ENCODE results near the gene LIMS2. TPM values are rescaled to one million over a fixed set of nuclear protein-coding genes. Genes with fewer than 3 reads are reported as not detected.
A peak's percentile ranks its signal among the peaks of the same experiment; 100 is the strongest.

The LIMS2 gene
- total RNA-seq, 3 donors from 2014 or later, result 9.5 to 27.9 (median 19.4) TPM

DNA sequence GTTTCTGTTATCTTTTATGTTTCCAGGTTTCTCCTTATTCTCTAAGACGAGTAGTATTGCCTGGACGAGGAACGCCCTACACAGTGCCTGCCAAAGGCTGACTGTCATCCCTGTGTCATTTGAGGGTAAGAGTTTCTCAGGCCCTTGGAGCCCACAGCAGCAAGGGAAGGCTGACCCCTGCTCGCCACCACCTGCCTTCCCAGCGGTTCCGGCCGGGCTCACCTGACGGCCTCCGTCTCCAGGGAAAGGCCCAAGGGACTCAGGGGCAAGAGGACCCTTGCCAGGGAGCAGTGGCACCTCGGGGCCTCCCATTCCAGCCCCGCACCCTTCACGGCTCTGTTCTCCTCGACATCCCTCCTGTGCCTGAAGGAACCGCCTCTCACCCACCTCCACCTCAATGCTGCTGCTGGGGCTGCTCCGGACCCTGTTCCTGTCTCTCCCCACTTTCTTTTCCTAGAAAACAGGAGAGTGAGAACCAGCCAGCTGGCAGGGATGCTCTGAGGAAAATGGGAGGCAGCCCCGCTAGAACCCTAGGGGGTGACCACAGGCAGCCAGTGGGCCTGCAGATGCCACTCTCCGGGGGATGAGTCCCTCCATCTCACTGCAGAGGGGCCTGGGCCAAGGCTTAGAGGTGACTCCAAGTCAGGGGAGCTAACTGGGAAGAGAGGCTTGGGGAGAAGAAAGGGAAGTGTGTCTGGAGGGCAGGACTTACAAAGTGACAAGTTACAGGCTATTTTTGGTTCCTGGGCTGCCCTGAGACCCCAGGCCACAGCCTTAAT, 1.9 kb downstream of the LIMS2 start:
- H3K4me1 ChIP-seq, result no peaks in the 10 kb centered on the region
- peak in 1 of 2 donors; percentile 37 for DNase-seq (ENCODE audit: low spot score in 2 of 2)

GRCh38 chr2:127672341-127673224, 2.7 kb downstream of the LIMS2 start:
- intact Hi-C loops (cut with DNase I; ENCODE audit: low total_unique reads), result no loop called here
- H3K27ac ChIP-seq, result peak overlapping the region; percentile 74 to 89
- H3K36me3 ChIP-seq, result no peaks in the 10 kb centered on the region
- H3K4me1 ChIP-seq, result no peaks in the 10 kb centered on the region
- H3K9me3 ChIP-seq, result peaks cover 0 to 5% of the 10 kb centered on the region in 2 donors
- DNase-seq (ENCODE audit: low spot score in 2 of 2), result peak in 1 of 2 donors; percentile 46
- peaks cover 0 to 10% of the 10 kb centered on the region in 2 donors for H3K27me3 ChIP-seq
- TF ChIP-seq POLR2AphosphoS5 (IDR thresholded peaks at IDR 0.05), result no peak
- no peak for TF ChIP-seq CTCF (IDR thresholded peaks at IDR 0.05)
- no peak for TF ChIP-seq POLR2A (IDR thresholded peaks at IDR 0.05)
- H3K4me3 ChIP-seq, result peak overlapping the region; percentile 61 to 82 (median 69)

More for the DNA sequence above, 1.9 kb downstream of the LIMS2 start:
- intact Hi-C loops (cut with DNase I; ENCODE audit: low total_unique reads), result no loop called here
- H3K9me3 ChIP-seq, result peaks cover 0 to 5% of the 10 kb centered on the region in 2 donors
- peak overlapping the region; percentile 61 to 82 (median 69) for H3K4me3 ChIP-seq
- no peaks in the 10 kb centered on the region for H3K36me3 ChIP-seq
- TF ChIP-seq POLR2A (IDR thresholded peaks at IDR 0.05) (no peak), CTCF (IDR thresholded peaks at IDR 0.05) (no peak), POLR2AphosphoS5 (IDR thresholded peaks at IDR 0.05) (no peak)
- peak overlapping the region; percentile 74 to 89 for H3K27ac ChIP-seq
- peaks cover 0 to 10% of the 10 kb centered on the region in 2 donors for H3K27me3 ChIP-seq

DNA sequence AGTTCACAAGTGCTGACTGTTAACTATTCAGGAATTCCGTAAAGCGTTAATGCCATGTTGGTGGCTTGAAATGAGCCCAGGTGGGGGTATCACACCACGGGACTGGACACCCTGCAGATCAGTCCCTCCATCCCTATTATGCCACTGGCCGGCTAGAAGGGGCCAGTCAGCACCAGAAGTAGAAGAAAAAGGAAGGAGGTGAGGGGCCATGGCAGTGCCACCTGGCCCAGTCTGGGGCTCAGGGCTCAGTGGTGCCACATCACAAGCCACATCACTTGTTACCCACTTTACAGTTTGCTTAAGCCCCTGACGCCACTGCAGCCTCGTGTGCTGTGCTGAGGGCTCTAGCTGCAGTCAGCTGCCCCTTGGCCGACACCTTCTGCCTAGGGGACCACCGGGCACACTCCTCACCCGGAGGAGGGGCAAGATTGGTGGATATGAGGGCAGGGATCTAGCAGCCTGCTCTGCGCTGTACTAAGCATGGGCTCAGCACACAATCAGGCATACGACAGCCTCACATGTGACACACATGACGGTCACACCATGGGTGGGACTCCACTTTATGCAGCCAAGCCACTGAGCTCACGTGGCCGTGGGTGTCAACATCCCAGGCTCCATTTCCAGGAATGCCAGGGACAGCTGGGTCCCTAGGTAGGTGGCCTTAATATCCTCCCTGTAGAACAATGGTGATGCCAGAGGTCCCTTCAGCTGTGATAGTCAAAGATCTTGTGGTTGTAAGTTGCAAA, 3.6 kb downstream of the LIMS2 start:
- intact Hi-C loops (cut with DNase I; ENCODE audit: low total_unique reads), result no loop called here
- Histone ChIP-seq H3K4me3 (peak overlapping the region in 2 of 3 donors; percentile 61 to 82), H3K27ac (peak overlapping the region in 1 of 2 donors; percentile 89), H3K27me3 (peaks cover 0 to 10% of the 10 kb centered on the region in 2 donors), H3K4me1 (no peaks in the 10 kb centered on the region), H3K9me3 (peaks cover 0 to 5% of the 10 kb centered on the region in 2 donors), H3K36me3 (no peaks in the 10 kb centered on the region)
- DNase-seq (ENCODE audit: low spot score in 2 of 2), result peak in 1 of 2 donors; percentile 34
- TF ChIP-seq POLR2AphosphoS5 (IDR thresholded peaks at IDR 0.05) (no peak), CTCF (IDR thresholded peaks at IDR 0.05) (no peak), POLR2A (IDR thresholded peaks at IDR 0.05) (no peak)

DNA sequence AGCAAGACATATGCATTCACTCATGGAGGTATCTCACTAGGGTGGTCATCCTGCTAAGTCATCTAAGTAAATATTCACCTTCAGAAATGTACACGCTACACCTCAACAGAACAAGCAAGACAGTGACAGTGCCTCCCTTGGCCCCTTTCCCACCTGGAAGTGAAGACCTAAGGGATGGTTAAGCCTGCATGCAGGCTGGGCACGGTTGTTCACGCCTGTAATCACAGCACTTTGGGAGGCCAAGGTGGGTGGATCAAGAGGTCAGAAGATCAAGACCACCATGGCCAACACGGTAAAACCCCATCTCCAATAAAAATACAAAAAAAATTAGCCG, 4.4 kb downstream of the LIMS2 start:
- no peak for DNase-seq (ENCODE audit: low spot score in 2 of 2)
- Histone ChIP-seq H3K36me3 (no peaks in the 10 kb centered on the region), H3K4me1 (no peaks in the 10 kb centered on the region), H3K9me3 (peaks cover 0 to 5% of the 10 kb centered on the region in 2 donors), H3K4me3 (no peak overlapping the region), H3K27ac (peak overlapping the region in 1 of 2 donors; percentile 3), H3K27me3 (peaks cover 0 to 10% of the 10 kb centered on the region in 2 donors)
- intact Hi-C loops (cut with DNase I; ENCODE audit: low total_unique reads), result no loop called here
- TF ChIP-seq CTCF (IDR thresholded peaks at IDR 0.05) (no peak), POLR2AphosphoS5 (IDR thresholded peaks at IDR 0.05) (no peak), POLR2A (IDR thresholded peaks at IDR 0.05) (no peak)

Measured in breast epithelium (tissue), 4 donors.